GM21526 (cell line): ENCODE data around the gene SPNS2.

Experiments used
- ATAC-seq: cut with Tn5 transposase; IDR thresholded peaks from one replicate; pipeline ENCODE4 v1.9.1; 2021; ENCODE audit warnings: moderate library complexity; ENCODE audit not compliant: unreplicated experiment, low FRiP score

The SPNS2 gene

DNA sequence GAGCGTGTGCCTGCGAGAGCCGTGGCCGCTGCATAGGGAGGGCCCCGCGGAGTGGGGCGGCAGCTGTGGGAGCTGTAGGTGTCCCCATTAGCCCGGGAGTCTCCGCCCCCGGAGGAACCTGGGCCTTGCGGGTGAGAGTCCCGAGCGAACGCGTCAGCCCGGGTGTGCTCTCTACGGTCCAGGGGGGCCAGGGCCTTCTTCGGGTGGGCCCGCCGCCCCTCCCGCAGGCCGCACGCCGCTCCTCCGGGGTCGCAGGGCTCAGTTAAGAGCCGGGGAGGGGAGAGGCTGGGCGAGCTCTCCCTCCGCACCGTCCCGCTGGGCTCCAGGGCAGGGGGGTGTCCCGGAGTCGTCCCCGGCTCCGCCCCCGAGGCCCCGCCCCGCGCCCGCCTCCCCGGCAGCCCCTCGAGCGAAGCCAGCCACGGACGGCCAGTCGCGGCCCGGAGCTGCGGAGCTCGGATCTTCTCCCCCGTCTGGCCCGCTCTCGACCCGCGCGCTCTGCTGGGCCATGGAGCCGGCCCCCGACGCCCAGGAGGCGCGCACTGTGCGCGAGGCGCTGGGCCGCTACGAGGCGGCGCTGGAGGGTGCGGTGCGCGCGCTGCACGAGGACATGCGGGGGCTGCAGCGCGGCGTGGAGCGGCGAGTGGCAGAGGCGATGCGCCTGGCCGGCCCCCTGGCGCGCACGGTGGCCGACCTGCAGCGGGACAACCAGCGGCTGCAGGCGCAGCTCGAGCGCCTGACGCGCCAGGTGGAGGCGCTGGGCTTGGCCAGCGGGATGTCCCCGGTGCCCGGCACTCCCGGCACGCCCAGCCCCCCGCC lies 85.6 kb downstream of the SPNS2 start, which contains the start of gene SMTNL2:
SMTNL2 (plus strand) TSS at position 429 of the 816 bp plus-strand sequence; CDS start at position 506, 77 bp downstream.
- no peak for ATAC-seq

DNA sequence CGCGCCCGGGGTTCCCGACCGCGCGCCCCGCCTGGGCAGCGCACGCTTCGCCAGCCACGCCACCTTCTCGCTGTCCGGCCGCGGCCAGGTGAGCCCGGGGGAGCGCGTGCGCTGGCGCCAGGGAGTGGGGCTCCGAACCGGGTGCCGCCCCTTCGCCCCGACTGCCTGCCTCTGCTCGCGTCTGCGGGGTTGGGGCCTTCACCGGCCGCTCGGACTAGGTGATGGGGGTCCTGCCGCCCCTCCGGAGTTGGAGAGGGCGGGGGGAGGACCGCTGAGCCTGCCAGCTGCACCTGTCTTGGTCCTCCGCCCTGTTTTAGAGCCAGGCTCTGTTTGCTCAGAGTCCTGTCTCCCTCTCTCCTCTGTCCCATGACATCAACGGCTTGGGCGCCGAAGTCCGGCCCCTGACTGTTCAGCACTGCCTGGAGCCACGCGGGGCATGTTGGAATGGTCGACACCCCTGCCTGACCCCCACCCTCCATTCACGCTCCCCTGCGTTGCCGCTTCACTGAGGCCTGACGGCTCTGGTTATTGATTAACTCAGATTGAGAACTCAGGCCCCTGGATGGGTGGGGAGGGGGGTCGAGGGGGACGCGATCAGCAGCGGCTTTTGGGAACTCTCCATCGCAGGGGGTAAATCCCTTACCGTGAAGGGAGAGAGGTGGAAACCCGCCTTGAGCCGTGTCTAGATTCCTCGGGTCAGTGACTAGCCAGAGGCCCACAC lies 86.4 kb downstream of the SPNS2 start:
- no peak for ATAC-seq

DNA sequence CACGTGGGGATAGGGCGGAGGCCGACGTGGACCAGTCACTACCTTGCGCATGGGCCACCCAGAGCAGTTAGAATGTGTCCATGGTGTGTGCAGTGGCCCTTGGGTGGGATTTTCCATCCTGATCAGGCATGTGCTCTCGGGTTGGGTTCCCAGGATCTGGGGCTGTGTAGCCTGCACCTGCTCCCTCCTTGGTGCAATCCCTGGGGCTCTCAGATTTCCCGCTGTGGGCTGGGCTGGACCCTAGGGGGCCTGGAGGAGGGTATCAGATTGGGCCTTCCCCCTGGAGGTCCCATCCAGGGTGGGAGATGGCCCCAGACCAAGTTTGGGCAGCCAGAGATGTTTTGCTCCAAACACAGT lies 86.9 kb downstream of the SPNS2 start:
- no peak for ATAC-seq

DNA sequence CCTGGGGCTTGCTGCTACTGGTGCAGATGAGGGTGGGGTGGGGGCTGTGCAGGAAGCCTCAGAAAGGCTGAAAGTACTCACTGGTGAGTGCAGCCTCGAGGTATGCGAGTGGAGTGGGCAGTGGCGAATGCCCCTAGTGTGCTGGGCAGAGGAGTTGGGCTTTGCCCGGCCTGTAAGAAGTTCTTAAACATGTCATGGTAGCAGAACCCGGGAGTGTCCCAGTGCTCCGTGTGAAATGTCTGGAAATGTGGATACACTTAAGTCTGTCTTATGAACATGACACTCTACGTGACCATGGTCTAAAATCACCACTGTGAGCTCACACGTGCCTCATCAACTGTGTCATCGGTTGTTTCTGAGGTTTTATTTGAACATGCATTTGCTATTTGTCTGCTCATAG lies 87.4 kb downstream of the SPNS2 start:
- no peak for ATAC-seq

DNA sequence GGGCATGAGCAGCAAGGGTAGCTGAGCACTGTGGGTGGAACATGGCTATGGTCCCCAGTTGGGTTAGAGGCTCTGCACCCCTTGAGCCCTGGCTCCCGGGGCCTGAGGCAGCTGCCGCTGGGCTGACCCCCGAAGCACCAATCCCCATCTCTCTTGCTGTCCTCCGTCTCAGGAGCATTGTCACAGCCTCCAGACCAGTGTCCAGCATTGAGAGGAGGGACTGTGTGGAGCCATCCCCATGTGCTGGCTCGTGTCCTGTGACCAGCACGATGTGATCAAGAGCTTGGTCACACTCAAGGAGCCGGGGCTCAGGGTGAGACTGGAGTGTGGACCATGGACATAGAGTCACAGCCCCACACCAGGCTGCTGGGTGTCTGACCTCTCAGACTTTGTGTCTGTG lies 88.5 kb downstream of the SPNS2 start:
- no peak for ATAC-seq

DNA sequence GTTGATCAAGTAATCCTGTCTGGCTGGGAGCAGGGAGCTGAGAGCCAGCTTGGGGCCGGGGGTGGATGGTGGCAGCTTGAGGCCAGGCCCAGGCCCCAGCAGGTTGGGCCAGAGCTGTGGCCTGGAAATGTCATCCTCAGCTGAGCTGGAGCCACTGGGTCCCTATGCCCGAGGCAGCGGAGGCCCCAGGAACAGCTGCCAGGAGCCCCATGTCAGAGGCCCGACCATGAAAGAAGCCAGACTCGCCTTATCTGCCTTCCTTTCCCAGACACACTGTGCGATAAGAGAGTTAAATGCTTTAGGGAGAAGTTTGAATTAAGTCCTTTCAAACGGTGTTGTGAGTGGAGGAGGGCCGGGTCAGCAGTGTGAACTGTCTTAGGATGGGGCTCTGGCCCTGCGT lies 89.1 kb downstream of the SPNS2 start:
- no peak for ATAC-seq

DNA sequence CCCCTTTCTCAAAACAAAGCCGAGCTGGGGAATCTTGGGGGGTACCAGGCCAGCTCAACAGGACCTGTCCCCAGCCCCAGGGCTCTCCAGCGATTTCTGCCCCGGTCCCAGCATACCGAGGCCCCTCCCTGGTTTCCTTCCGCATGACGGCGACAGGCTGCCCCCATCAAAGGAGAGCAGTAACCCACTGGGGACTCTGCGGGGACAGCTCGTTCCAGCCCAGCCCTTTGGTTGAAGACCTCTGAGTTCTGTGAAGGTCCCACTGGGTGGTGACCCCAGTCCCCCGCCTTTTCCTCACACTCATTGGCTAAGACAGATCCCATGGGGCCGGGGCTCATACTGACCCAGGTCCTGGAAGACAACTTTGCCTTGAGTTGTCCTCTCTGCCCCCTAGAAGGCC lies 89.7 kb downstream of the SPNS2 start:
- no peak for ATAC-seq
